NCI-H2171 treated with DMSO at 0.1 percent for 48 hours (cell line): Measurements from ENCODE around the gene MDH2.
"Not testable (repeated sequence)": the region's sequence is repeated elsewhere in the genome, so short reads cannot be mapped to it uniquely, and the experiment has no call there.

Experiments used
- DNase-seq: peaks from one replicate; lab custom pipeline; 2025; lab: John Stamatoyannopoulos, UW

Gene MDH2

GRCh38 chr7:76071316-76072242, 23.7 kb downstream of the MDH2 start:
- DNase-seq, result no peak

GRCh38 chr7:76072243-76073148, 24.6 kb downstream of the MDH2 start:
- DNase-seq, result no peak

DNA sequence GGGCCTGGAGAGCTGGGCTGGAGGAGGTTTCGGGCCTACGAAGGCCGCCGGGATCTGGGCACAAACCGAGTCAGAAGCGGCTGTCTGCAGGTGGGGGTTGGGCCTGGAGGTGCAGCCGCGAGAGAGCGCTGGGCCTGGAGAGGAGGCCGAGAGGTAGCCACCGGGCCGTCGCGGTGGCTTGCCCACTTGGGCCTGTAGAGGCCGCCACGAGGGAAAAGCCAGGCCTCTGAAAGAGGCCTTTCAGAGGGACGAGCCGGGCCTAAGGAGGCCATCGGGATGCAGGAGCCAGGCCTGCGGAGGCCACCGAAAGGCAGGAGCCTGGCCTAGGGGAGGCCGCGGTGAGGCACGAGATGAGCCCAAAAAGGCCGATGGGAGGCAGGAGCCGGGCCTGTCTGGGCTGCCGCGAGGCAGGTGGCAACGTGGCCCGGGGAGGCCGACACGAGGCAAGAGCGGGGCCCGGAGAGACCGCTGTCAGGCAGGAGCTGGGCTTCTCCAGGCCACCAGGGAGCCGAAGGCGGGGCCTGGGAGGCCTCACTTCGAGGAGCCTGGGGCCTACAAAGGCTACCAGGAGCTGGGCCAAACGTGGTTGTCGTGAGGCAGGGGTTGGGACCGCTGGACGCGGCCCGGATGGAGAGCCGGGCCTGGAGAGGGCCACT, 25.6 kb downstream of the MDH2 start:
- DNase-seq, result no peak

DNA sequence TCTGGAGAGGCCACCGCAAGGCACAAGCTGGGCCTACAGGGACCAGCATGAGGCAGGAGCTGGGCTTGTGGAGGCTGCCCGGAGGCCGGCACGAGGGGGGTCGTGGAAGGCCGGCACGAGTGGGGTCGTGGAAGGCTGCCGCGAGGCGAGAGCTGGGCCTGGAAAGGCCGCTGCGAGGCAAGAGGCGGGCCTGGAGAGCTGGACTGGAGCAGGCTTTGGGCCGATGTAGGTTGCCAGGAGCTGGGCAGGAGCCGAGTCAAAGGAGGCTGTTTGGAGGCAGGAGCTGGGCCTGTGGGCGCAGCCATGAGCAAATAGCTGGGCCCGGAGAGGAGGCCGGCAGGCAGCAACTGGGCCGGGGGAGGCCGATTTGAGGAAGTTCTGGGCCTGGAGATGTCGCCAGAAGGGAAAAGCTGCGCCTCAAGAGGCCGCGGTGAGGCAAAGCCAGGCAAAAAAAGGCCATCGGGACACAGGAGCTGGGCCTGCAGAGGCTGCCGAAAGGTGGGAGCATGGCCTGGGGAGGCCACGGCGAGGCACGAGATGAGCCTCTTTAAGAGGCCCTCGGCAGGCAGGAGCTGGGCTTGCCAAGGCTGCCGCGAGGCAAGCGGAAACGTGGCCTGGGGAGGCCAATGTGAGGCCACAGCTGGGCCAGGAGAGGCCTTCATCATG, 26.5 kb downstream of the MDH2 start:
- no peak for DNase-seq

DNA sequence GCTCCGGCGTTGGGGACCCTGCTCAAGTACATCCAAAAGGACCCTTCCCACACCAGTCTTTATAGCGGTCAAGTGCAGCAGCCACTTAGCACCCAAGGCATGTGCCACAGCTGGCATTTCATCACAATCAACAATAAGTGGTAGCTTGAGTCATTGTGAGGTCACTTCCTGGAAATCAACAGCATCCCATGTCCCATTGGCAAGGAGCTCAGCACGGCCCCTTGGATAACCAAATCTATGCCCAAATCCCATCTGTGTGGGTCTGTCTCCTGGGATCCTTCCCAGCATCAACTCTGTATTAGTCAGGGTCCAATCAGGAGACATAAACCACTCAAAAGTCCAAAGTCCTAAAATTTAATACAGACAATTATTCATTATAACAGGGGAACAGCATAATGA, 27.1 kb downstream of the MDH2 start:
- no peak for DNase-seq

DNA sequence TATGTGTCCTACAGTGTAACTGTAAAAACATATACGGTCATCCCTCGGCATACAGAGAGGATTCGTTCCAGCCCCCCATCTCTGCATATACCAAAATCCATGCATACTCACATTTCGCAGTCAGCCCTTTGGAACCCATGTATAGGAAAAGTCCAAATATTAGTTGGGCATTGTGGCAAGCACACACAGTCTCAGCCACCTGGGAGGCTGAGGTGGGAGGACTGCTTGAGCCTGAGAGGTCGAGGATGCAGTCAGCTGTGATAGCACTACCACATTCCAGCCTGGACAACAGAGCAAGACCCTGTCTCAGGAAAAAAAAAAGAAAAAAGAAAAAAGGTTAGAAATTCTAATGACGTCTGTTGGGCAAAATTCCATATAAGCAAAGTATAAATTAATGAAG, 29.1 kb downstream of the MDH2 start:
- no peak for DNase-seq

DNA sequence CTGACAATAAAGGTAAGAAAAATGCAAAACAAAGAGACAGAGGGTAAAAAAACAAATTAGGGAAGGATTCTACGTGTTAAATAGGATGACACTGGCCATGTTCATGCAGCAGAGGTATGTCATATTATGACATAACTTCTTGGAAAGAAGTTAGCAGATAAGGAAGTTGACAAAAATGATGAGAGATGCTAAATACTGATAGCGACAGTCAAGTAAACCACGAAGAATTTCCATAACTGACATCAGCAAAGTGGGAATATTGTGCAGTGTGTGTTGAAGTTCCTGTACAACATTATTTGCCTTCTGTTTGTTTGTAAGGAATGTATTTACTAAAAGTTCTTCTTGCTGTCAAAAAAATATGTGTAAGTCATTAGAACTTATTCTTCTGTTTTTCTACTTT, 29.5 kb downstream of the MDH2 start:
- no peak for DNase-seq

GRCh38 chr7:76080204-76080603, 32.3 kb downstream of the MDH2 start:
- DNase-seq, result no peak

- not testable (repeated sequence) for DNase-seq
These were observed 36.2 kb downstream of the MDH2 start for GRCh38 chr7:76084115-76084514.

DNA sequence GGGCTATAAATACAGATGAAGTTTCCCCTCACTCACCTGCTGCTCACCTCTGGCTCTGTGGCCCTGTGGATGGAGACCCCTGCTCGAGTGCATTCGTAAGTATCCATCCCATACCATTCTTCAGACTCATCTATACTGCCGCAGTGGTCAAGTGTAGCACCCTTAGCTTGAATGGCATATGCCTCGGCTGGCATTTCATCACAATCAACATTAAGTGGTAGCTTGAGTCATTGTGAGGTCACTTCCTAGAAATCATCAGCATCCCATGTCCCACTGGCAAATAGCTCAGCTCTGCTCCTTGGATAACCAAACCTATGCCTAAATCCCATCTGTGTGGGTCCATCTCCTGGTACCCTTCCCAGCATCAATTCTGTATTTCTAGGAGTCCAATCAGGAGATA, 38.2 kb downstream of the MDH2 start:
- no peak for DNase-seq

DNA sequence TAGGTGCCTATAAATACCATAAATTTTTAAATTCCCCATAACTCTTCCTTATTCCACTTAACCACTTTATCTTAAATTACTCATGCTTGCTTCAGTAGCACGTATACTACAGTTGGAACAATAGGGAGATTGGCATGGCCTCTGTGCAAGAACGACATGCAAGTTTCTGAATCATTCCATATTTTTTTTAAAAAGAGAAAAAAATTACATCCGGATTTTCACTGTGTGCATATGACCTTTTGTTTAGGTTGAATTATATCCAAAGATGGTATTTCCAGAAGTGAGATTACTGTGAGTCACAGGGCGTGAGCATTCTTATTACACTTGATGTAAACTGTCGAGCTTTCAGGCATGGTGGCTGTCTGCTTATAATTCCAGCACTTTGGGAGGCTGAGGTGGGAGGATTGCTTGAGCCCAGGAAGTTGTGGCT, 39.5 kb downstream of the MDH2 start:
- not testable (repeated sequence) for DNase-seq

- DNase-seq, result no peak
These were observed 42.1 kb downstream of the MDH2 start for GRCh38 chr7:76089865-76090475.

GRCh38 chr7:76091506-76091905, 43.6 kb downstream of the MDH2 start:
- no peak for DNase-seq

- DNase-seq, result not testable (repeated sequence)
These were observed 45.6 kb downstream of the MDH2 start for GRCh38 chr7:76093531-76093930.

DNA sequence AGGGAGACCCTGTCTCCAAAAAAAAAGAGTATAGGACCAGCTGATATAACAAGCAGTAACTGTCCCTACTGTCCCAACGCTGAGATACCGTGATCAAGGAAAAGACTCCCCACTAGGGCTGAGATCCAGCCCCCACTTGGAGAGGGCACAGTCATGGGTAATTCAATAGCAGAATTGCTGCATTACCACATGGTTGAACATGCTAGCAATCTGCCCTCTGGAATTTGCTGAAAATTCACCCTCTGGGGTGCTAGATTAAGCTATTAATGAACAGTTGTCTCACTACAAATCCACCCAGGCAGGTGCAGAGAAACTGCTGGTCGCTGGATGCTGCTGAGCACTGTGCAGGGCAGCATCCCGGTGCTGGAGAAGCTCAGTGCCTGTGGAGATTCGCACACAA, 46.4 kb downstream of the MDH2 start:
- DNase-seq, result not testable (repeated sequence)

DNA sequence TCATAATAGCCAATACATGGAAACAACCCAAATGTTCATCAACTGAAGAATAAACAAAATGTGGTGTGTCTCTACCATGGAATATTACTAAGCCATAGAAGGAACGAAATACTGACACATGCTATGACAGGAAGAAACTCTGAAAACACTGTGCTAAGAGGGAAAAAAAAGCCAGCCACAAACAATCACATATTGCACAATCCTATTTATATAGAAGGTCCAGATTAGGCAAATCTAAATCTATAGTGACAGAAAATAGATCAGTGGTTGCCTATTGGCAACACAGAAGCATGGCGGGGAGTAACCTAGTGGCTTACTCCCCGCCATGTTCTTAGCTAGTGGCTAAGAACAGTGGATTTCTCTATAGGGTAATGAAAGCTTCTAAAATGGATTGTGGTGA, 48.0 kb downstream of the MDH2 start:
- no peak for DNase-seq

DNA sequence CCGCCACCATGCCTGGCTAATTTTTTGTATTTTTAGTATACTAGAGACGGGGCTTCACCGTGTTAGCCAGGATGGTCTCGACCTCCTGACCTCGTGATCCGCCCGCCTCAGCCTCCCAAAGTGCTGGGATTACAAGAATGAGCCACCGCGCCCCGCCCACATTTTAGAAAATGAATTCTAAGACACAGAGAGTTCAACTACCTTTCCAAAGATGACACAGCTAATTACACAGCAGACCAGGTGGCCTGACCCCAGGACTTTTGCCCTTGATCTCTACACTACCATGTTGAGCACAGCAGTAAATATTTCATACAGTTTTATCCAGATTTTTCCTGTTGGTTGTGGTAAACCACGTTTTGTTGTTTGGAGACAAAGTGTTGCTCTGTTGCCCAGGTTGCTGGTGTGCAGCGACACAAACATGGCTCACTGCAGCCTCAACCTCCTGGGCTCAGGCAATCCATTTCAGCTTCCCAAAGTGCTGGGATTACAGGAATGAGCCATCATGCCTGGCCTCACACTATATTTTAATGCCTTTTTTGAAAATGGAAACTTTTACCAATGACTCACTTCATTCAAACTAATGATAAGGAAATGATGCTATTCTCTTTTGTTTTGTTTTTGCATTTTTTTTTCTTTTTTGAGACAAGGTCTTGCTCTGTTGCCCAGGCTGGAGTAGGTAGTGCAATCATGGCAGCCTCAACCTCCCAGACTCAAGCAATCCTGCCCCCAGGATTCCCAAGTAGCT, 54.0 kb downstream of the MDH2 start:
- DNase-seq, result not testable (repeated sequence)

DNA sequence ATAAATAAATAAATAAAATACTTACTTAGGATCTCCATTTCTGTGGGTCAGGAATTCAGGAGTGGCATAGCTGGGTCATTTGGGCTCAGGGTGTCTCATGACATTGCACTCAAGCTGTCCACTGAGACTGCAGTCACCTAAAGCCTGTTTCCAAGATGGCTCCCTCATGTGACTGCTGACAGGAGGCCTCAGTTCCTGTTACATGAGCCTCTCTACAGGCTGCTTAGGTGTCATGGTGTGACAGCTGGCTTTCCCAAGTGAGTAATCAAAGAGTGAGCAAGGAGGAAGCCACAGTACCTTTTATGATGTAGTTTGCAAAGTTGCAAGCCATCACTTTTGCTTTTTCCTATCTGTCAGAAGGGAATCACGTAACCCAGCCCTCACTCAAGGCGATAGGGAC, 55.9 kb downstream of the MDH2 start:
- not testable (repeated sequence) for DNase-seq

GRCh38 chr7:76106130-76106529, 58.2 kb downstream of the MDH2 start:
- not testable (repeated sequence) for DNase-seq

GRCh38 chr7:76106893-76107292, 59.0 kb downstream of the MDH2 start:
- no peak for DNase-seq
